ENCODE measurements around the gene RASSF4. TPM values are rescaled to one million over a fixed set of nuclear protein-coding genes. Genes with fewer than 3 reads are reported as not detected.

RASSF4 gene
- total RNA-seq, 1 experiment from 2014 or later: 2.8 TPM

GRCh38 chr10:44965651-44966097 lies 6.1 kb downstream of the RASSF4 start:
- Histone ChIP-seq H3K79me2 (ENCODE audit: insufficient read depth, low read length) (no peaks in the 10 kb centered on the region), H3K4me3 (replicated peaks in 1 of 2; ENCODE audit: low read depth in 1 of 2, low read length in 2 of 2) (no peak overlapping the region), H3K9ac (ENCODE audit: low read length) (no peak overlapping the region), H3K27ac (ENCODE audit: low read depth, low read length) (no peak overlapping the region), H3K36me3 (ENCODE audit: control insufficient read depth in 1 of 2, insufficient read depth in 2 of 2, low read length in 2 of 2) (no peaks in the 10 kb centered on the region), H3K4me1 (ENCODE audit: control insufficient read depth in 1 of 2, insufficient read depth in 2 of 2, low read length in 2 of 2) (peaks cover 0 to 9% of the 10 kb centered on the region in 2 experiments; a peak in 1 of 4 replicates), H4K20me1 (ENCODE audit: insufficient read depth) (no peaks in the 10 kb centered on the region), H3K9me3 (ENCODE audit: control insufficient read depth in 1 of 2, insufficient read depth in 1 of 2, low read depth in 1 of 2, low read length in 2 of 2) (no peaks in the 10 kb centered on the region), H3K4me2 (ENCODE audit: low read length) (no peak overlapping the region), H3K9me2 (ENCODE audit: insufficient read depth) (no peaks in the 10 kb centered on the region), H2AFZ (ENCODE audit: low read depth, low read length, poor library complexity, severe bottlenecking) (no peak overlapping the region), H3K27me3 (ENCODE audit: insufficient read depth, low read length) (no peaks in the 10 kb centered on the region)
- DNase-seq (ENCODE audit: low read depth, low spot score) (no peak), ATAC-seq (no peak)
- no TSS peak for BruUV-seq (replicated peaks)
- TF ChIP-seq ZBTB33 (IDR thresholded peaks at IDR 0.05; ENCODE audit: extremely low read depth, insufficient replicate concordance, low read length): no peak
- TF ChIP-seq POLR2AphosphoS5 (IDR thresholded peaks at IDR 0.05; ENCODE audit: low read depth, low read length): no peak
- no peak for TF ChIP-seq CEBPB (IDR thresholded peaks at IDR 0.05; ENCODE audit: low read depth)
- TF ChIP-seq TCF7L2 (IDR thresholded peaks at IDR 0.05; ENCODE audit: borderline replicate concordance, extremely low read depth, insufficient read depth, insufficient read length): no peak
- no peak for TF ChIP-seq POLR2A (IDR thresholded peaks at IDR 0.05; ENCODE audit: borderline replicate concordance, extremely low read depth, insufficient read depth, insufficient read length)
- TF ChIP-seq FOSL1 (IDR thresholded peaks at IDR 0.05; ENCODE audit: low read depth): no peak
- TF ChIP-seq SRF (IDR thresholded peaks at IDR 0.05; ENCODE audit: low read depth): no peak
- no peak for TF ChIP-seq SIN3A (IDR thresholded peaks at IDR 0.05; ENCODE audit: low read depth)
- TF ChIP-seq EGR1 (IDR thresholded peaks at IDR 0.05; ENCODE audit: low read depth): no peak
- no peak for TF ChIP-seq ATF3 (IDR thresholded peaks at IDR 0.05)
- TF ChIP-seq RAD21 (IDR thresholded peaks at IDR 0.05; ENCODE audit: low read depth): no peak
- no peak for TF ChIP-seq REST (IDR thresholded peaks at IDR 0.05; ENCODE audit: low read depth)
- no peak for TF ChIP-seq EZH2phosphoT487 (IDR thresholded peaks at IDR 0.05; ENCODE audit: borderline replicate concordance)
- TF ChIP-seq YY1 (IDR thresholded peaks at IDR 0.05; ENCODE audit: extremely low read depth, insufficient replicate concordance, low read depth, low read length): no peak
- no peak for TF ChIP-seq MAX (IDR thresholded peaks at IDR 0.05)
- ChIA-PET POLR2A (interaction anchor here (3.2 kb wide), 1 partner anchor 13 kb away, joined by 11 read pairs; the partner anchor contains the start of gene DEPP1), CTCF (interaction anchor here (1.5 kb wide), 1 partner anchor 33 kb away, joined by 4 read pairs; no protein-coding TSS in a partner anchor), RAD21 (ENCODE audit: low non-redundant PET in 1 of 2, low total read pairs in 2 of 2, uncharacterized antibody in 2 of 2, unreplicated experiment in 2 of 2) (no interaction called here)
- intact Hi-C loops (cut with micrococcal nuclease): no loop called here
